H1 (cell line): ENCODE data around the gene PLK4. TPM values are rescaled to one million over a fixed set of nuclear protein-coding genes. Genes with fewer than 3 reads are reported as not detected.
A peak's percentile ranks its signal among the peaks of the same experiment; 100 is the strongest.

Experiments
- BACH1 ChIP-seq: IDR thresholded peaks from 2 replicates; pipeline ENCODE4 v1.6.1; 2012; ENCODE audit warnings: low read length, improper control_type of control experiment
- CBX8 ChIP-seq: fragments of 300-800, 300-1000 bp; sonication (generic); IDR thresholded peaks from 2 replicates; pipeline ENCODE4 v1.7.1; 2016; ENCODE audit warnings: low read depth, low read length, borderline replicate concordance
- CTBP2 ChIP-seq: IDR thresholded peaks from 2 replicates; pipeline ENCODE4 v1.7.0; 2011; ENCODE audit warnings: borderline replicate concordance, mild to moderate bottlenecking, moderate library complexity, mixed read lengths, low read length; ENCODE audit not compliant: insufficient read depth, insufficient read length
- E2F6 ChIP-seq: IDR thresholded peaks from 2 replicates; pipeline ENCODE4 v1.6.1; 2012; ENCODE audit warnings: inconsistent platforms
- EGR1 ChIP-seq: IDR thresholded peaks from 2 replicates; pipeline ENCODE4 v1.6.1; 2011; ENCODE audit warnings: low read depth, low read length, borderline replicate concordance
- EP300 ChIP-seq, 2 experiments: IDR thresholded peaks; 1 replicate in 1 of 2; 2 replicates in 1 of 2; pipeline ENCODE4 v1.6.1; 2011 to 2012; ENCODE audit warnings: low read depth in 2 of 2, low read length in 2 of 2, mild to moderate bottlenecking in 2 of 2, borderline replicate concordance in 1 of 2, inconsistent platforms in 1 of 2, moderate library complexity in 1 of 2
- EZH2 ChIP-seq: fragments of 200-600 bp; sonication (generic); IDR thresholded peaks from 2 replicates; pipeline ENCODE4 v1.7.1; 2012; ENCODE audit warnings: low read depth, mild to moderate bottlenecking, moderate library complexity, low read length, inconsistent platforms; ENCODE audit not compliant: severe bottlenecking
- NANOG ChIP-seq: IDR thresholded peaks from 2 replicates; pipeline ENCODE4 v1.6.1; 2011; ENCODE audit warnings: low read length, low read depth, mild to moderate bottlenecking, inconsistent platforms; ENCODE audit not compliant: insufficient read depth, poor library complexity, severe bottlenecking
- RFX5 ChIP-seq: IDR thresholded peaks from 2 replicates; pipeline ENCODE4 v1.6.1; 2011; ENCODE audit warnings: low read depth, low read length, improper control_type of control experiment, borderline replicate concordance
- RXRA ChIP-seq: IDR thresholded peaks from 2 replicates; pipeline ENCODE4 v1.6.1; 2011; ENCODE audit warnings: low read depth, mild to moderate bottlenecking, low read length, moderate library complexity; ENCODE audit not compliant: insufficient read depth
- SIN3A ChIP-seq, 2 experiments: IDR thresholded peaks in 1 of 2; conservative IDR thresholded peaks in 1 of 2; 2 replicates each; pipeline ENCODE4 v1.6.1; 2011 to 2012; ENCODE audit warnings: low read length in 2 of 2, improper control_type of control experiment in 1 of 2, low read depth in 1 of 2, mild to moderate bottlenecking in 1 of 2
- TBP ChIP-seq: IDR thresholded peaks from 2 replicates; pipeline ENCODE4 v1.6.1; 2011; ENCODE audit warnings: low read depth, low read length, improper control_type of control experiment
- TEAD4 ChIP-seq: IDR thresholded peaks from 2 replicates; pipeline ENCODE4 v1.6.1; 2012; ENCODE audit warnings: low read depth, low read length, inconsistent platforms, mixed read lengths
- USF2 ChIP-seq: IDR thresholded peaks from 2 replicates; pipeline ENCODE4 v1.6.1; 2011; ENCODE audit warnings: low read length, improper control_type of control experiment
- polyA plus RNA-seq, 7 experiments: library from polyadenylated mRNA; depleted of rRNA in 3 of 7; stranded (reverse) in 5 of 7; unstranded in 2 of 7; fragments of >200 nt in 5 of 7; fragments of 200-250 nt in 2 of 7; gene quantifications; 1 replicate in 5 of 7; 2 replicates in 1 of 7; 4 replicates in 1 of 7; pipeline versions ENCODE4 v1.2.1 to v1.2.3, GENCODE V29; 2011 to 2013; ENCODE audit warnings: missing spikeins in 2 of 7, mixed read lengths in 2 of 7
- total RNA-seq: library from RNA; stranded (reverse); fragmentation: NEBNext Ultra II Directional; extraction: Animal tissue kit (Norgen Biotek cat#: 25700); gene quantifications from 2 replicates; pipeline ENCODE4 v1.2.1, GENCODE V29; 2021

Gene PLK4
- total and polyA plus RNA-seq, 2 of the 8 experiments (the other 6 are each of a cell fraction or from before 2014, with no cell fraction given): 23.3 to 35.2 TPM

GRCh38 chr4:127880763-127881562, at the start of gene PLK4 (continued):
- TF ChIP-seq USF2 (no peak), RFX5 (no peak), TBP (peak; percentile 82), BACH1 (no peak), EP300 (IDR thresholded peaks at IDR 0.05; ENCODE audit: borderline replicate concordance in 1 of 2, low read depth in 2 of 2, low read length in 2 of 2) (no peak), CBX8 (no peak), CTBP2 (no peak), EZH2 (no peak), RXRA (no peak), E2F6 (no peak; the same call in 1 of the 2 replicates), EGR1 (no peak), NANOG (no peak), SIN3A (conservative IDR thresholded peaks at IDR 0.05 in 1 of 2, IDR thresholded peaks at IDR 0.05 in 1 of 2; ENCODE audit: low read depth in 1 of 2, low read length in 2 of 2) (0 out of 4 replicates have a peak, but pooled peaks of 1 of the 2 experiments have one; percentile 17), TEAD4 (0 out of 2 replicates have a peak, but pooled peaks have one; percentile 6)
